K562 (cell line): ENCODE data around the gene ARL4C. TPM values are rescaled to one million over a fixed set of nuclear protein-coding genes. Genes with fewer than 3 reads are reported as not detected.

ENCODE experiments used
- ATAC-seq: fragments of 200-7000 bp; cut with Tn5 transposase; 3 replicates; pipeline ENCODE4 v1.9.1; 2020; ENCODE audit warnings: moderate library complexity
- BruUV-seq: library from RNA; stranded (reverse); fragments of 400-500 nt; replicated peaks from 2 replicates; lab custom pipeline; 2021; lab: Mats Ljungman, UMichigan
- CTCF ChIA-PET: fragments of 300-600 bp; formaldehyde crosslinking; extraction: SDS; loops from one replicate; lab custom pipeline; 2021; ENCODE audit warnings: low intra/inter-chr PET ratio; lab: Yijun Ruan, JAX
- POLR2A ChIA-PET: fragments of 300-600, 350-650 bp; sonication (Branson Sonifier 250); formaldehyde crosslinking; extraction: SDS; loops from one replicate; lab custom pipeline; 2021; ENCODE audit warnings: antibody characterized with exemption, inconsistent platforms; lab: Yijun Ruan, JAX
- DNase-seq, 4 experiments: peaks; one replicate each; pipeline versions ENCODE4 v3.0.0 to v3.0.0-alpha.2; 2011 to 2018; ENCODE audit warnings: low spot score in 3 of 4, mixed read lengths in 3 of 4; ENCODE audit errors: extremely low read depth in 1 of 4
- FAIRE-seq: peaks from 2 replicates; lab custom pipeline; 2011; peaks lifted over from hg19 to GRCh38; lab: Jason Lieb, UNC
- H2AFZ ChIP-seq: 2 replicates; pipeline ENCODE4 v1.6.0; 2011; ENCODE audit warnings: low read depth, low read length, control low read depth, inconsistent platforms
- H3K27ac ChIP-seq: fragments of 200-600 bp; 3 replicates; pipeline ENCODE4 v1.8.0; 2011; ENCODE audit warnings: low read depth, mild to moderate bottlenecking, control low read depth, inconsistent platforms, low read length, moderate library complexity, mixed read lengths; ENCODE audit errors: extremely low read depth
- H3K27me3 ChIP-seq, 2 experiments: fragments of 300-600 bp in 1 of 2; 2 replicates in 1 of 2; 3 replicates in 1 of 2; pipeline versions ENCODE4 v1.6.0 to v1.8.0; 2011; ENCODE audit warnings: inconsistent platforms in 2 of 2, low read length in 2 of 2, mild to moderate bottlenecking in 1 of 2, mixed read lengths in 1 of 2, moderate library complexity in 1 of 2; ENCODE audit not compliant: control insufficient read depth in 2 of 2, insufficient read depth in 2 of 2
- H3K36me3 ChIP-seq: fragments of 300-600 bp; 3 replicates; pipeline ENCODE4 v1.8.0; 2011; ENCODE audit warnings: mild to moderate bottlenecking, low read length, inconsistent platforms; ENCODE audit not compliant: control insufficient read depth, insufficient read depth
- H3K4me1 ChIP-seq, 2 experiments: fragments of 200-600 bp in 1 of 2; replicated peaks in 1 of 2; 2 replicates in 1 of 2; 3 replicates in 1 of 2; pipeline versions ENCODE4 v1.5.1 to v1.8.0; 2011; ENCODE audit warnings: inconsistent platforms in 2 of 2, low read length in 2 of 2, mild to moderate bottlenecking in 1 of 2, mixed read lengths in 1 of 2, moderate library complexity in 1 of 2; ENCODE audit not compliant: control insufficient read depth in 2 of 2, insufficient read depth in 2 of 2
- H3K4me2 ChIP-seq: 2 replicates; pipeline ENCODE4 v1.6.1; 2011; ENCODE audit warnings: low read length, control low read depth, inconsistent platforms, mixed read lengths; ENCODE audit not compliant: insufficient read depth
- H3K4me3 ChIP-seq: fragments of 200-600 bp; sonication (generic), shearing (Covaris generic); 2 replicates; pipeline ENCODE4 v1.5.1; 2016; ENCODE audit warnings: control low read depth, inconsistent platforms
- H3K79me2 ChIP-seq: fragments of 200-600 bp; 3 replicates; pipeline ENCODE4 v1.8.0; 2011; ENCODE audit warnings: low read length, inconsistent platforms; ENCODE audit not compliant: control insufficient read depth, insufficient read depth
- H3K9ac ChIP-seq, 2 experiments: 2 replicates each; pipeline versions ENCODE4 v1.6.0 to v1.6.1; 2011; ENCODE audit warnings: low read depth in 2 of 2, low read length in 2 of 2, control low read depth in 1 of 2, inconsistent platforms in 1 of 2, mild to moderate bottlenecking in 1 of 2, mixed read lengths in 1 of 2; ENCODE audit not compliant: insufficient read depth in 1 of 2
- H3K9me1 ChIP-seq: one replicate; pipeline ENCODE4 v1.6.0; 2011; ENCODE audit warnings: inconsistent platforms, mild to moderate bottlenecking, low read length, moderate library complexity; ENCODE audit not compliant: control insufficient read depth, insufficient read depth
- H3K9me3 ChIP-seq: replicated peaks from 2 replicates; pipeline ENCODE4 v1.5.1; 2011; ENCODE audit warnings: low read depth, low read length, inconsistent platforms; ENCODE audit not compliant: control insufficient read depth, insufficient read depth
- H4K20me1 ChIP-seq: replicated peaks from 2 replicates; pipeline ENCODE4 v1.6.1; 2011; ENCODE audit warnings: low read length, inconsistent platforms, mixed read lengths; ENCODE audit not compliant: control insufficient read depth, insufficient read depth
- CBFA2T2 ChIP-seq: fragments of 450-650 bp; conservative IDR thresholded peaks from 2 replicates; pipeline ENCODE4 v1.6.1; 2017; ENCODE audit warnings: mild to moderate bottlenecking
- CREB5 ChIP-seq: fragments of 250-450 bp; sonication (Bioruptor Pico); IDR thresholded peaks from 2 replicates; pipeline ENCODE4 v1.5.0; 2020; ENCODE audit warnings: mild to moderate bottlenecking
- KAT2B ChIP-seq: IDR thresholded peaks from one replicate; pipeline ENCODE4 v1.6.1; 2012; ENCODE audit warnings: low read depth, mild to moderate bottlenecking, control low read depth, inconsistent platforms, low read length, moderate library complexity
- ZNF282 ChIP-seq: sonication (generic); formaldehyde crosslinking; IDR thresholded peaks from 2 replicates; pipeline ENCODE4 v1.8.1; 2023; ENCODE audit warnings: missing genetic modification reagents
- WGBS: fragments of 100-300 bp; shearing (Covaris generic); methylation state at CpG from one replicate; pipeline ENCODE4 v1.1.6; 2016; ENCODE audit warnings: low coverage, mixed read lengths; ENCODE audit not compliant: insufficient coverage; ENCODE audit errors: missing lambda C conversion rate; 5-methylcytosine and 5-hydroxymethylcytosine counted together
- in situ Hi-C: fragments of 300-500 bp; cut with MboI; formaldehyde crosslinking; loops from 4 replicates; pipeline ENCODE4 v1.15.0; 2018; ENCODE audit warnings: inconsistent platforms, mixed read lengths
- intact Hi-C: fragments of 100-400 bp; cut with micrococcal nuclease; formaldehyde crosslinking; loops from 2 replicates; pipeline ENCODE4 v1.14.2; 2022
- polyA plus RNA-seq, 8 experiments: library from polyadenylated mRNA; depleted of rRNA in 4 of 8; stranded (reverse) in 5 of 8; unstranded in 3 of 8; fragments of >200 nt; fragmentation: Nextera tagmentation in 2 of 8; fragmentation: Illumina TruSeq in 1 of 8; extraction: Ambion mirVana in 2 of 8; extraction: Trizol in 1 of 8; gene quantifications; 2 replicates each; pipeline versions ENCODE4 v1.2.1 to v1.2.3, GENCODE V29; 2011 to 2014; ENCODE audit warnings: inconsistent platforms in 1 of 8, missing spikeins in 1 of 8
- total RNA-seq, 7 experiments: library from RNA; depleted of rRNA in 6 of 7; stranded (reverse); fragments of >200 nt in 6 of 7; fragmentation: Illumina TruSeq in 2 of 7; extraction: Trizol in 2 of 7; gene quantifications; 2 replicates each; pipeline versions ENCODE4 v1.2.1 to v1.2.3, GENCODE V29; 2011 to 2021; ENCODE audit warnings: low replicate concordance in 1 of 7

The ARL4C gene
- total and polyA plus RNA-seq, 9 of the 15 experiments (the other 6 are each of a cell fraction or from before 2014, with no cell fraction given) = 0.03 to 0.11 (median 0.04) TPM; not detected in 5

- Histone ChIP-seq H2AFZ (no peak overlapping the region), H3K27ac (no peak overlapping the region), H3K79me2 (no peaks in the 10 kb centered on the region), H3K4me2 (no peak overlapping the region), H4K20me1 (no peaks in the 10 kb centered on the region), H3K9me1 (no peaks in the 10 kb centered on the region), H3K4me1 (no peaks in the 10 kb centered on the region), H3K36me3 (no peaks in the 10 kb centered on the region), H3K9ac (no peak overlapping the region), H3K4me3 (no peak overlapping the region)
- ATAC-seq = no peak
- in situ Hi-C loops = no loop called here
- ChIA-PET CTCF (no interaction called here), POLR2A (no interaction called here)
- TF ChIP-seq KAT2B = no peak
- no peak for TF ChIP-seq ZNF282 (CRISPR knock-in tag)
- TF ChIP-seq CREB5 (CRISPR knock-in tag) = no peak
- TF ChIP-seq CBFA2T2 = no peak
- TF ChIP-seq, all 486 proteins: peak for 0
- no TSS peak for BruUV-seq
- intact Hi-C loops = no loop called here
- Histone ChIP-seq H3K9me3 (no peaks in the 10 kb centered on the region), H3K27me3 (peaks cover 0 to 28% of the 10 kb centered on the region in 2 experiments; a peak in 2 of 5 replicates)
- 2% methylated on average over 5 of the region's 6 CpGs for WGBS
- no peak for FAIRE-seq
- no peak for DNase-seq
These were observed 49.7 kb downstream of the ARL4C start for GRCh38 chr2:234447189-234447588.
